LoVo (cell line): ENCODE data around the gene PSME3IP1.
"Not testable (repeated sequence)": the region's sequence is repeated elsewhere in the genome, so short reads cannot be mapped to it uniquely, and the experiment has no call there.

Experiments
- DNase-seq: peaks from one replicate; pipeline ENCODE4 v3.0.0-alpha.2; 2016; ENCODE audit warnings: low spot score

Gene PSME3IP1

DNA sequence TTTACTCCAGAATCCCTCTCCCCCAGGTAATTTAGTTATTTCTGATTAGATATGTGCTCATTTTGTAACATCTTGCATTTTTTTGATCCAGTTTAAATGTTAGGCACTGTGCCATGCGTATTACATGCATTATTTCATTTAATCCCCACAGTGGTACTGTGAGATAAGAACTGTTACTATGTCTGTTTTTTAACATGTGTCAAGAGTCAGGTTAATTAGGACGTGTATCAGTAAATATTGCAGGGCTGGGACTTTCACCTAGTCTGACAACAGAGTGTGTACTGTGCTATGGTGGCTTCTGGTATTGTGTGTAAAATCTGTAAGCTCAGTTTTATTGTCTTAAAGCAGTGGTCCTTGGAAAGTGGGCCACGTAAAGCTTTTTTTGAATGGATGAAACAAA is 10.9 kb upstream of the PSME3IP1 start:
- no peak for DNase-seq

DNA sequence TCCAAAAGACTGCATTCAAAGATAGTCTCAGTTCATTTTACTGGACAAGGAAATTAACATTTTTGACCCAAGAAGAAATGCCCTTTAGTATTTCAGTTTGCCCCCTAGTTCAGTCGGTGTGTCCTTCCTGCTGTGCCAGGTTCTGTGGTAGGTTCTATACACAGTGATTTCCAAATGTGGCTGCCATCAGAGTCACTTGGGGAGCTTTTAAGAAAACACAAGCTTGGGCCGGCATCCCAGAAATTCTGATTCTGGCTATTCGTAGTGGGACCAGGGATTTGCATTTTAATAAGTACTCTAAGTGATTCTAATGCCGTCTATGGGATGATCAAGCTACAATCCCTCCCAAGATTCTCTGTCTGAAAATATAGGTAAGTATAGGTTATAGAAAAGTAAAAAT is 10.4 kb upstream of the PSME3IP1 start:
- DNase-seq, result no peak

DNA sequence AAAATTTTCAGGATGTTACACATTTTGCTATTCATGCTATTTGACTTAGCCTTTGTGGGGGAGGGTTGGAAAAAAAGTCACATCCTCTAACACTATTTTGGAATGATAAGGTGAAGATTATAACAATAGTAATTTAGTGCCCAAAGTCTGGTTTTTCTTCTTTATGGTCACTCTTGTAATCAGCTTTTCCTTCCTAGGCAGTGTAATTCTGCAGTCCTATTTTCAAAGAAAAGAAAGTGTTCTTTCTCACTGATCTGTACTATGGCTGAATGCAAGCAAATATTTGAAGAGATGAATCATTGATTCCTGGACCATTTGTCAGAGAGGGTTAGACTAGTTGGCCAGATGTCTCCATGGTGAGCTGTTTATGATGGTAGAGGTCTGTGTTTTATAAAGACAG is 8.7 kb upstream of the PSME3IP1 start:
- peak; percentile 72 for DNase-seq

DNA sequence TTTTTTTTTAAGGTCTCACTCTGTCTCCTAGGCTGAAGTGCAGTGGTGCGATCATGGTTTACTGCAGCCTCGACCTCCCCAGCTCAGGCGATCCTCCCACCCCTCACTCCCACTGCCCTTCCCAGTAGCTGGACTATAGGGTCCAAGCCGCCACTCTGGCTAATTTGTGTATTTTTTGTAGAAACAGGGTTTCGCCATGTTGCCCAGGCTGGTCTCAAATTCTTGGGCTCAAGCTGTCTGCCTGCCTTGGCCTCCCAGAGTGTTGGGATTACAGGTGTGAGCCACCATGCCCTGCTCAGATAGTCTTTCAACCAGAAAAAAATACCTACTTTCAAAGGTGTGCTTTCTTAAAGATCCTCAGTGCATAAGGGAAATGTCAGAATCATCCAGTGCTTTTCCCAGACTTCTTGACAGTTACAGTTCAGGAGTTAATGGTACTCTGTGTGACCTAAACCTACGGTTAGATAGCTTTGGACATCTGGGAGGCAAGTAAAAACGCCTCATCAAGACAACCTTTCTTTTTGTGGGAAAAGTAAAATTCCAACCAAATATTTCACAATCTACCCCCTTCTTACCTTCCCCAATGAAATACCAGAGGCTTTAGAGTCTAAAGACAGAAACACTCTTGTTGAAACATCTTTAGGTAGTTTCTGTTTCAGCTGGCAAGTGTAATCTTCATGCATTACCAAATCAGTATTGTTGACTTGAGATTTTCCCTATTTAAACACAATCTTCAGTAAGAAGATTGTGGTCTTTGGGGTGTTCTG is 7.1 kb upstream of the PSME3IP1 start:
- no peak for DNase-seq

DNA sequence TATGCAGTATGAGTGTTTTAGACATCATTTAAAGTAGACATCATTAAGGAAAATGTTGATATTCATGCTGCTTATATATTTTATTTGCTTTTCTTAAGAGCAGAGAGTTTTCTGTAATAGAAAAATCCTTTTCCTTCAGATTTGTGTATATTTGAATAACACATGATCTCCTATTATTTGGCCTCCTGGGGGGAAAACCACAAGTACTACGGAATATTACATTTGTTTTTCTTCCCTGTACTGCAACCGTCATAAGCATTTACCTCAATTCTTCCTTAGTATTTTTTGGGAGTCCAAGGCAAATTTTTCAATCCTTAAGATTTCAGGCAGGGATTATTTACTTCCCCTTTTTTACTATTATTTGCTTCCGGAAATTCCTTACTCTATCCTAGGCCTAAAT is 6.3 kb upstream of the PSME3IP1 start:
- DNase-seq, result no peak

DNA sequence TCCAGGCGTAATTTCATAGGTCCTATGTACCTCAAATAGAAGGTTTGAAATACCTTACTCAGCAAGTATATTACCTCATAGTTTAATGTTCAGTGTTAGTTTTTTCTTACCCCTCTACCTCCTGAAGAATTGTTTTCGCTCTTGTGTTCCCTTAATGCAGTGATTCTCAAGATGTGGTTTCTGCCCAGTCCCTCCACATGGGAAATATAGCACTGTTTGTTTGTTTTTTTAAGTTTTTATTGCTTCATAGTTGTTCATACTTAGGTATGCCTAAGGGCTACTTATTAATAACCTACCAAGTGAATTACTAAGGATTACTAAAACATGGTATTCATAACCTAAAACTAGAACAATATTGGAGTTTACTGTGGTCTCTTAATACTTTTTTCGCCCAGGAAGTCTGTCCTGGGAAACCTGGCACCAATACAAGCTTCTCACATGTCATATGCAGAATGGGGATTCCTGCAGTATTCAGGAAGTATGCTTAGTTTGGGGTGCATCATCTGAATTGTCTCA is 5.3 kb upstream of the PSME3IP1 start:
- no peak for DNase-seq

DNA sequence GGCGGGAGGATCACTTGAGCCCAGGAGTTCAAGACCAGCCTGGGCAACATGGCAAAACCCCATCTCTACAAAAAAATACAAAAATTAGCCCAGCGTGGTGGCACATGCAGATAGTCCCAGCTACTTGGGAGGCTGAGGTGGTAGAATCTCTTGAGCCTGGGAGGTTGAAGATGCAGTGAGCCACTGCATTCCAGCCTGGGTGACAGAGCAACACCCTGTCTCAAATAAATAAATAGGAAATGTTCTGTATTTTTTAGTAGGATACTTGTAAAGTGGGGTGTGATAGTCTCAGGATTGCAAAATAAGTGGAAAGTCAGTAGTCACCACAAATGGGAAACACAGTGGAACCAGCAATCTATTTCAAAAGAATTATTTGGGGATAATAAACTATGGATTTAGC is 4.3 kb upstream of the PSME3IP1 start:
- no peak for DNase-seq

DNA sequence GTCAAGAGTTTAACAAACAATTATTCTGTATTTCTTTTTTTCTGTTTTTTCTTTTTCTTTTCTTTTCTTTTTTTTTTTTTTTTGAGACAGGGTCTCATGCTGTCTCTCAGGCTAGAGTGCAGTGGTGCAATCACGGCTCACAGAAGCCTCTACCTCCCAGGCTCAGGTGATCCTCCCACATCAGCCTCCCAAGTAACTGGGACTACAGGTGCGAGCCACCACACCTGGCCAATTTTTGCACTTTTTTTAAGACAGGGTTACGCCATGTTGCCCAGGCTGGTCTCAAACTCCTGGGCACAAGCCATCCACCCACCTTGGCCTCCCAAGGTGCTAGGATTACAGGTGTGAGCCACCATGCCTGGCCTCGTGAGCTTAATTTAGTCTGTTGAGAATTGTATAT is 3.7 kb upstream of the PSME3IP1 start:
- DNase-seq, result not testable (repeated sequence)

DNA sequence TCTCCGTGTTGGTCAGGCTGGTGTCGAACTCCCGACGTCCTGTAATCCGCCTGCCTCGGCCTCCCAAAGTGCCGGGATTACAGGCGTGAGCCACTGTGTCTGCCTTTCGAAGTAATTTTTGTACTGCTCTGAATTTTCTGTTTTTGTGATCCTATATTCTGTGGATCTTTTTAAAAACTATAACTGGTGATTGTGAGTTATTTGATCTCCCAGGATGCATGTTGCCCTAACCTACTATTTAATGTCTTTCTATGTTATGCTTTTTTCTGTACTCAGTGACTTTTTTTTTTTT is 2.8 kb upstream of the PSME3IP1 start:
- no peak for DNase-seq

DNA sequence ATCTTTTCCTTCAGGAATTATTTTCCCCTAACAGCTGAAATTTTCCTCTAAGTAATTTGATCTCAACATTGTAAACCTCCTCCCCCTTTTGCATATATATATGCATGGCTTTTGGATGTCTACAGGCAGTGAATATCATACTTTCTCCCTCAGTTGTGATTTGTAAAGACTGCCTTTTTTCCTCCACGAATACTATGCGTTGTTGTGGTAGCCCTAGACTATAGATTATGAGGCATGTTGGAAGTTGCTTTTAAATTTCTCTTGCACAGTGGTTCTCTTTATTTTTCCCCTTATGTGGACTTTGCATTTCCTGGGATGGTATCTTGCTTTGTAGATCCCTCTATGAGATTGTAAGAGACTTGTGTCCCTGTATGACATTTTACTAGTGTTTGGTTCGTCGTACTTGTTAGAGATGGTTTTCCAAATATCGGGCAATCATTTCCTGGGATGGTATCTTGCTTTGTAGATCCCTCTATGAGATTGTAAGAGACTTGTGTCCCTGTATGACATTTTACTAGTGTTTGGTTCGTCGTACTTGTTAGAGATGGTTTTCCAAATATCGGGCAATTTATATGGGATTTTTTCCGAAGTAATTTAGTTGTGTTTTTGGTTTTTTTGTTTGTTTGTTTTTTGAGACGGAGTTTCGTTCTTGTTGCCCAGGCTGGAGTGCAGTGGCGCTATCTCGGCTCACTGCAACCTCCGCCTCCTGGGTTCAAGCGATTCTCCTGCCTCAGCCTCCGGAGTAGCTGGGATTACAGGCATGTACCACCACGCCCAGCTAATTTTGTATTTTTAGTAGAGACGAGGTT is 2.3 kb upstream of the PSME3IP1 start:
- not testable (repeated sequence) for DNase-seq

DNA sequence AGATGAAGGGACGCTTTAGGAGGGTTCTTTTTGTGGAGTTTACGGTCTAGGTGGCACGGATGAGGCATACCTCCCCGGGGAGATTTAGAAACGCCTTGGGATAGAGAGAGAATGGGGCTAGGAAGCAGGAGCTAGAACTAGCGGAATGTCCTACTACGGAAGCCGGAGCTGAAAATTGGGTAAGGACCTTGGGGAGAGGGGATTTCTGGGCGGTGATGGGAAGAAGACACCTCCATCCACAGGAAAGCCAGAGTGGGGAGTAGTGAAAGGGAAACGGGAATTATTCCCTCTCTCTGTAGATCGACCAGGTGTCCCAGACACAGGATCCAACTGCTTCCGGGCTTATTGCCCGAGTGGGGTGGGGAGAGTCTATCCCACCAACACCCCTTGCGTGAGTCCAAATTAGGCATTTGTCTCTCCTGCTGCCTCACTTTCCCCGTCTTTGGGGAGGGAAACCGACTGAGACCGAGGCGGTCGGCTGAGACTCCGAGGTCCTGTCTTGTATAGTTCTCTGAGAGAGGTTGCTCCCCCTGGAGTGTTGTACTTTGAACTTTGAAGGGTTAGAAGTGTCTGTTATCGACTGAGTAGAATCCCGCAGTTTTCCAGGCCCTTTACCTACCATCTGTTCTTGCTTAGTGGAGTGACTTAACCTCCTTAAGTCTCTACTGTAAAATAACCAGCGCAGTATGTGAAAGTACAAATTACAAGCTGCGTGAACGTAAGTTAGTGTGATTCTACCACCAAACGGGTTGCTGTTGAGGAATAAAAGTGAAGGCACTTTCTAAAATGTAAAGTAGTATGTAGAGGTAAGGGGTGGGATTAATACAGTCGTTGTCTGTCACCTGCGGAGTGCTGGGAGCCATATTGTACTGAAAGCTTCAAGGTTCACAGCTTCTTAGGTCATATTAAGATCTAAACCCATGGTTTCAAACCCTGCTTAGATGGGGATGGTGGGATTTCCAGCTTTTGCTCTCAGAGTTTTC is 1.3 kb upstream of the PSME3IP1 start:
- DNase-seq, result peak; percentile 50

DNA sequence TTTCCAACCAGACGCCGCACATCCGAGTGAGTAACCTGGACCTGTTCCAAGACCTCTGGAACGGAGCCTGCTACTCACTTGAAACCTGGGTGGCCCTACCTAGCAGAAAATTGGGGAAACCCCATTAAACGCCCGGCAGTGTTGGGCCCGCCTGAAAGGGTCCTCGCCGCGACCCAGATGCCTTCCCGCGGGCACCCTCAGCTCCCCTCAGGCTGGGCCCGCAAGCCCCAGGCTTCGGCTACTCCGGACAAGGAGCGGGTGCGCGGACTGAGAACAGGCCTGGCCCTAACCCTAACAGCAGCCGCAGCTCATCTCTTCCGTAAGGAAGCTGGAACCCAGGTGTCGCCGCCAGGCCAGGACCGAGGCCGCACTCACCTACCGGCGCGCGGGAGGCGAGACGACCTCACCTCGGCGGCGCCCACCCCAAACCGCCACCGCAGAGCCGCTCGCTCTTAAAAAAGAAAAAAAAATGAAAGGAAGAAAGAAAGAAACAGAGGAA is 344 bp downstream of the PSME3IP1 start:
- DNase-seq, result peak; percentile 50

DNA sequence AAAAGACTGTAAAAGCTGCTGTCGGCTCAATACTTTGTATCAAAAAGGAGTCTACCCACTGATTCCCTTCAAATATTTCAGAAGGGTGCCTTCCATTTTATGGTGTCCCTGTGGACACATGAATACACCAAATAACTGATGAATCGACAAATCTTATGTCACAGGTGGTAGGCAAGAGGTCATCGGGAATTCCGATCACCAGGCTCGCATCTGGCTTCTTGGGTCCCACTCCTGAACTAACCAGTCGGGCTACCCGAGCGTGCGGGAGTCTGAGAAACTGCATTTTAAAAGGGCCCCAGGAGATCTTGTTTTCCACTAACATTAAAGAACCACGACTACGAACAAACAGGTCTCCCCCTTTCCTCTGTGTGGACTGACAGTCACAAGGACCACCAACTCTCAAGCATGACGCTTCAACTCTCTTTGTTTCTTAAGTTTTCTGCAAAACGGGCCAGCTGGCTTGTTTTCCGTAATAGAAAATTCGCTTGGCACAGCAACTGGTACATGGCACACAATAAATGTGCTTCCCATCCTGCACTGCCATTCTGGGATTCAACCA is 873 bp downstream of the PSME3IP1 start:
- no peak for DNase-seq

DNA sequence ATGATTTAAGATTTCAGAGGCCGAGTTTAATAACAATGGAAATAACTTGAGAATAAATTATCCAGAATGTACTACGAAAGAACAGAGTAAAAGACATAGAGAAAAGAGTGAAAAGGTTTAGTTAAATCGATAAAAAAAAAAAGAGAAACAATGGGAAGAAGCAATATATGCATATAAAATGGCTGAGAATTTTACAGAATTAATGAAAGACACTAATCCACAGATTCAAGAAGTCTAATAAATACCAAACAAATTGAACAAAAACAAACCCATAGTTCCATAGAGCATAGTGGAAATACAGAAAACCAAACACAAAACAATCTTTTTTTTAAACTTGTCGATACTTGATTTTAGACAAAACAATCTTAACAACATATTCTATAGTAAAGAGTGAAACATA is 1.7 kb downstream of the PSME3IP1 start:
- no peak for DNase-seq

DNA sequence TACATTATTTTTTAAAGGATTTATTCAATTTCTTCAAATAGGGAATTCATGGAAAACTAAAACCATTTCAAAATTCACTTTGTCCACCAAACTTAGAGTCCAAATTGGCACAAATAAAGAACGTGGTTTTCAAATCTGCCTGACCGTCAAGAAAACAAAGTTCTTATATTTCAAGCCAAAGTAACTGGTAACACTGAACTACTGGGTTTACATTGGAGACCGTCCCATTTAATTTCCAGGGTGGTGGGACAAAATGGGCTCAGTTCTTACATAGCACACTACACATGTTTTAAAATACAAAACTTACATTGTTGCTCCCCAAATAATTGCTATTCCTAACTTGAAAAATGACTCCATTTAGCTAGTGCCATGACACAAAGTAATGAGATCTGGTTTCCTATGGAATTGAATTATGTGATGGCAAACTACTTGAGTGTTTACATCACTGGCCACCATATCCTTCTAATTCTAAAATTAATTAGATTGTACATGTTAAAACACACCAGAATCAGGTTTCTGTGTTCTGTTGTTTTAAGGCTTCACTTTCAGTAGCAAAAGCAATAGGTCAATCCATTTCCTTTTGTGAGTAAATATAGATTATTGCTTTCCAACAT is 6.5 kb downstream of the PSME3IP1 start:
- no peak for DNase-seq

DNA sequence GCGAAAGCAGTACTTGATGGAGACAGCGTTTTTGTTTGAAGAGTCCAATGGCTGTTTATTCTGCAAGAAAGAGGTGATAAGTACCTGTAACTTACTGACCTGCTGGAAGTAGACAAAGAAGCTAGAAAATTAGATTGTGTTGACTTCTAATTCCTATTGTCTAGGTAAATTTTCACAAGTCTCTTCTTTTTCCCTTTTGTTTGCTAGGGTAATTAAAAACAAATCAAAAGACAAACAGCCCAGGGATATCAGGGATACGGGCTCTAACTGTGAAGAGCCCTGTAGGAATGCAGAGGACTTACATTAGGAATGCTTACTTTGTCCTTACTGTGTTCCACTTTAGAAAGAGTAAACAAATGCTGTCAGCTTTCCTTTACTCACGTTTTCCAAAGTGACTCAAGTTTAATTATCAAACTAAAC is 7.0 kb downstream of the PSME3IP1 start:
- DNase-seq, result no peak

DNA sequence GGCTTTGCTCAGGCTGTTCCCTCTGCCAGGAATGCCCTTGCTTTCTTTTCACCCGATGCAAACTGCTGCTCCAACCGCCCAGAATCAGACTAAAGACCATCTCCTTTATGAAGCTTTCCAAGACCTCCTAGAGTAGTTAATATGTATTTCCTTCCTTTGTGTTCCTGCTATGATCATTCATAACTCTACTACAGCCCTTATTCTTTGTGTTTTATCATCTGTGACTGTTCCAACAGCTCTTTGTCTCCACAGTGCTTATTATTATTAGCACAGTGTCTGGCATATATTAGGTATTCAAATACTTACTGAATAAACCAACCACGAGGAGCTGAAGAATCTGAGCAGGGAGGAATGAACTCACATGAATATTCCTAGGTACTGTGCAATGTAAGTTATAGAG is 7.6 kb downstream of the PSME3IP1 start:
- DNase-seq, result no peak

DNA sequence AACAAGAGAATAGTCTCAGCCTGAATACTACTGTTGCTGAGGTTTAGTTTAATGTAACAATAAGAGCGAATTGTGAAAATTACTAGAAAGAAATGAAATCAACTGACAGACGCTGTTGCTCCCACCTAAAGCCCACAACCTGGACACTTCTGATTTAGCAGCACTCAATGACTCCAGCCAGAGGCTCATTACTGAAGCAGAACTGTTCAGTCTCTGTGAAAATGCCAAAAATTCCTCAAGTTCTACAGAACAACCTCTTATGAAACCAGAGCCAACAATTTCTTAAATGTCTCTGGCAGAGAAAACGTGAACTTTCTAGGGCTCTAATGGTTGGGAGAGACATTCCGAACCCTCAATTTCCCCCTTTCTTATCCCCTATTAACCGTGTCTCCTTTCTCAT is 9.9 kb downstream of the PSME3IP1 start:
- no peak for DNase-seq

DNA sequence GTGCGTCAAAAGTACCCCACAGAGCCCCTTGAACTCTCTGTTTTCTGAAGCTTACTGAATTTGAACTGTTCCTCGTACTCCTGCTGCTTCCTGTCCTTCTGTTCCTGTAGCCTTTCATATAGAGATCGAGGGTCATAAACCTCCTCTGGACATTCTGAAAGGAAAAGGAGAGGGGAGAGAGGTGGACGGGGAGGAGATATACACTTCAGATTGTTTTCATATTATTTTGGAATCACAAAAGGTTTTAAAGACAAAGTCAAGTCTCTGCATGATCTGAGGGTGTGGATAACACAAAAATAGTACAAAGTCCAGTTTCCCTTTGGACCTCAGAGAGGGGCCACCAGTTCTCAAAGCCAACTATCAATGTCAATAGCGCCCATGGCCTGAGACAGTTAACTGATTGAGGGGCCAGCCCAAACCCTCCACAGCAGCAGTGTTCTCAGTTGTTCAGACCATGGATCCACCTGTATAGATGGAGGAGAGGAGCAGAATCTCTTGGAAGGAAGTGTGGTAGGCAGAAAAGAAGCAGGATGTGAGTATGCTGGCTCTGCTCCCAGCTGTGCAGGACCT is 13.0 kb downstream of the PSME3IP1 start:
- no peak for DNase-seq

DNA sequence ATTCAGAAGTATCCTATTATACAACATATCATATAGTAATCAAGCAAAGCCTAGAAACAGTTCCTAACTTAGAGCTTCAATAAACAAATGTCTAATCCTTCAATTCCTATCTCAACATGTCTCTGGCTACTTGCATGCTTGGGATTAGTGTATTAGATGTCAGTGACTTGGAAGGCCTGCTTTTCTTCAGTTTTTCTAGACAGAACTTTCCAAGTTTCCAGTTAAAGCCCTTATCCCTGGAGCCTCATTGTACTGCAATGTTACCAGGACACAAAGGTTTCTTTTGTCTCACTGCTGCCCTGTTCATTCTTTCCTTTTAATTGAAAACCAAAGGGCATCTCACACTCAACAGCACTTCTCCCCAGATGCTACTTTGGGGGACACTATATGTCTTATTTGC is 16.5 kb downstream of the PSME3IP1 start:
- DNase-seq, result no peak

DNA sequence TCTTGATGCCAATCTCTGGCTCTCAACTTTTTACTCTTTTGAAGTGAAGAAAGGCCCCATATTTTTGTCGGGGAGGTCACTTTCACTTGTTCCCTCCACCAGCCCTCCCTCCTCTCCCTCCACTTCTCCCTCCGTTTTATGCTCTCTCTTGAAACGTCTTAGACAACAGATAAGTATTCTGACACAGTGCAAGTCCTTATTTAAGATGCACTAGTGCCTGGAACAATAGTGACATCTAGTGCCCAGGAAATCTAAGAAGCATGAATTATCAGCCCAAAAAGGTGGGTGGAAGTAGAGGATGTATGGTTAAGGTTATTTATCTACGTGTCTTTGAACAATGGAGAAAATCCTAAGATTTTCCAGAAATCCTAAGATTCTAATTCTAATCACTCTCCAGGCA is 17.9 kb downstream of the PSME3IP1 start:
- no peak for DNase-seq
